Measurements from ENCODE around the gene ADGRG7. TPM values are rescaled to one million over a fixed set of nuclear protein-coding genes. Genes with fewer than 3 reads are reported as not detected.

The ADGRG7 gene
- polyA plus RNA-seq, 1 donor (not counting 4 experiments of a cell fraction or from before 2014, with no cell fraction given) = 0.03 TPM

DNA sequence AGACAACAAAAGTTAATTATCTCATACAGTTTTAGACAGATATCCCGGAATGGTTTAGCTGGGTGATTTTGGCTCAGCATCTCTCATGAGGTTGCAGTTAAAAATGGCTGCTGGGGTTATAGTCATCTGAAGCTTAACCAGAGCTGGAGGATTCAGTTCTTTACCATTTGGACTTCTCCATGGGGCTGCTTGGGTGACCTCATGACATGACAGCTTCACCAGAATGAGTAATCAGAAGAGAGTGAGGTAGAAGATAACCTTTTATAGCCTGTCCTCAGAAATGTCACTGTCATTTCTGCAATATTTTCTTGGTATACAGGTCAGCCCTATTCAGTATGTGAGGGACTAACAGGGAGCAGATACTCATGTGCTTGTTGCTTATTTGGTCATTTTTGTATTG lies 130.8 kb downstream of the ADGRG7 start:
- Histone ChIP-seq H3K27ac (ENCODE audit: control insufficient read depth, insufficient read depth, low read length) (no peak overlapping the region), H3K9me1 (ENCODE audit: control insufficient read depth, extremely low read depth, insufficient read depth, low read length) (no peaks in the 10 kb centered on the region), H3K9me3 (ENCODE audit: control insufficient read depth, low read depth, low read length) (no peaks in the 10 kb centered on the region), H3K4me3 (ENCODE audit: control insufficient read depth in 2 of 3, extremely low read depth in 1 of 3, insufficient read depth in 2 of 3, low read depth in 1 of 3, low read length in 3 of 3) (no peak overlapping the region), H2AFZ (ENCODE audit: control insufficient read depth, low read length) (no peak overlapping the region), H3K36me3 (ENCODE audit: control insufficient read depth in 2 of 2, extremely low read depth in 1 of 2, insufficient read depth in 2 of 2, low read length in 2 of 2) (peaks cover 23 to 24% of the 10 kb centered on the region in 2 experiments), H3K4me1 (ENCODE audit: control insufficient read depth, extremely low read depth, insufficient read depth, low read length) (no peaks in the 10 kb centered on the region), H4K20me1 (ENCODE audit: control insufficient read depth, extremely low read depth, insufficient read depth, low read length) (peaks cover 2% of the 10 kb centered on the region), H3K4me2 (ENCODE audit: control insufficient read depth, extremely low read depth, insufficient read depth, low read depth, low read length) (no peak overlapping the region), H3K79me2 (ENCODE audit: control insufficient read depth, insufficient read depth, low read length) (peaks cover 21% of the 10 kb centered on the region), H3K27me3 (ENCODE audit: control insufficient read depth, extremely low read depth, insufficient read depth, low read length) (no peaks in the 10 kb centered on the region), H3K9ac (ENCODE audit: control insufficient read depth, extremely low read depth, insufficient read depth, low read length) (no peak overlapping the region)
- TF ChIP-seq EZH2 (IDR thresholded peaks at IDR 0.05; ENCODE audit: low read length) = no peak
- TF ChIP-seq, protein P1, sequence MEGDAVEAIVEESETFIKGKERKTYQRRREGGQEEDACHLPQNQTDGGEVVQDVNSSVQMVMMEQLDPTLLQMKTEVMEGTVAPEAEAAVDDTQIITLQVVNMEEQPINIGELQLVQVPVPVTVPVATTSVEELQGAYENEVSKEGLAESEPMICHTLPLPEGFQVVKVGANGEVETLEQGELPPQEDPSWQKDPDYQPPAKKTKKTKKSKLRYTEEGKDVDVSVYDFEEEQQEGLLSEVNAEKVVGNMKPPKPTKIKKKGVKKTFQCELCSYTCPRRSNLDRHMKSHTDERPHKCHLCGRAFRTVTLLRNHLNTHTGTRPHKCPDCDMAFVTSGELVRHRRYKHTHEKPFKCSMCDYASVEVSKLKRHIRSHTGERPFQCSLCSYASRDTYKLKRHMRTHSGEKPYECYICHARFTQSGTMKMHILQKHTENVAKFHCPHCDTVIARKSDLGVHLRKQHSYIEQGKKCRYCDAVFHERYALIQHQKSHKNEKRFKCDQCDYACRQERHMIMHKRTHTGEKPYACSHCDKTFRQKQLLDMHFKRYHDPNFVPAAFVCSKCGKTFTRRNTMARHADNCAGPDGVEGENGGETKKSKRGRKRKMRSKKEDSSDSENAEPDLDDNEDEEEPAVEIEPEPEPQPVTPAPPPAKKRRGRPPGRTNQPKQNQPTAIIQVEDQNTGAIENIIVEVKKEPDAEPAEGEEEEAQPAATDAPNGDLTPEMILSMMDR (optimal IDR thresholded peaks at IDR 0.05 in 1 of 3, IDR thresholded peaks at IDR 0.05 in 1 of 3, conservative IDR thresholded peaks at IDR 0.05 in 1 of 3; ENCODE audit: extremely low read depth in 1 of 3, insufficient read depth in 2 of 3, low read length in 3 of 3) = no peak
- dilution Hi-C loops (cut with MboI; ENCODE audit: extremely low pct_ligation_motif_present, low sequenced_read_pairs) = no loop called here
- FAIRE-seq (no peak), DNase-seq (ENCODE audit: low read depth, low spot score) (no peak)

DNA sequence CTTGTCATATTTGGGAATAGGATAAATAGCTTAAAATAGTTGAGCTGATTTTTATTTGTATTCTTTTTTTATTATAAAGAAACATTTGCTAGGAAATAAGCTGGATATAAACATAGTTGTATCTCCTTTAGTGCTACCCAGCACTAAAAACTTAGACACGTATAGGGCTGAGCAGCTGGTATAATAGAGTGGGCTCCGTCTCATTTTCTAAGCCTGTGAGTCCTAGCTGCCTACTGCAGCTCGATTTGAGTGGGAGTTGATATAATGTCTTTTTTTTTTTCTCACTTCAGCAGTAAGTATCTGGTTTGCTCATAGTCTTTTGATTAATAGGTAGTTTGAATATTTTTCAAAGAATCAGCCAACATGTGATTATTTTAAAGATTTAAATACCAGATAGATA lies 134.1 kb downstream of the ADGRG7 start:
- Histone ChIP-seq H3K9me1 (ENCODE audit: control insufficient read depth, extremely low read depth, insufficient read depth, low read length) (no peaks in the 10 kb centered on the region), H3K4me1 (ENCODE audit: control insufficient read depth, extremely low read depth, insufficient read depth, low read length) (no peaks in the 10 kb centered on the region), H4K20me1 (ENCODE audit: control insufficient read depth, extremely low read depth, insufficient read depth, low read length) (no peaks in the 10 kb centered on the region), H3K36me3 (ENCODE audit: control insufficient read depth in 2 of 2, extremely low read depth in 1 of 2, insufficient read depth in 2 of 2, low read length in 2 of 2) (peaks cover 12 to 19% of the 10 kb centered on the region in 2 experiments), H3K4me2 (ENCODE audit: control insufficient read depth, extremely low read depth, insufficient read depth, low read depth, low read length) (no peak overlapping the region), H3K4me3 (ENCODE audit: control insufficient read depth in 2 of 3, extremely low read depth in 1 of 3, insufficient read depth in 2 of 3, low read depth in 1 of 3, low read length in 3 of 3) (no peak overlapping the region), H2AFZ (ENCODE audit: control insufficient read depth, low read length) (no peak overlapping the region), H3K27ac (ENCODE audit: control insufficient read depth, insufficient read depth, low read length) (no peak overlapping the region), H3K9me3 (ENCODE audit: control insufficient read depth, low read depth, low read length) (no peaks in the 10 kb centered on the region), H3K79me2 (ENCODE audit: control insufficient read depth, insufficient read depth, low read length) (peaks cover 9% of the 10 kb centered on the region), H3K9ac (ENCODE audit: control insufficient read depth, extremely low read depth, insufficient read depth, low read length) (no peak overlapping the region), H3K27me3 (ENCODE audit: control insufficient read depth, extremely low read depth, insufficient read depth, low read length) (no peaks in the 10 kb centered on the region)
- FAIRE-seq = no peak
- DNase-seq (ENCODE audit: low read depth, low spot score) = no peak
- TF ChIP-seq, protein P1 (optimal IDR thresholded peaks at IDR 0.05 in 1 of 3, IDR thresholded peaks at IDR 0.05 in 1 of 3, conservative IDR thresholded peaks at IDR 0.05 in 1 of 3; ENCODE audit: extremely low read depth in 1 of 3, insufficient read depth in 2 of 3, low read length in 3 of 3) = no peak
- no peak for TF ChIP-seq EZH2 (IDR thresholded peaks at IDR 0.05; ENCODE audit: low read length)
- dilution Hi-C loops (cut with MboI; ENCODE audit: extremely low pct_ligation_motif_present, low sequenced_read_pairs) = no loop called here

Measured in keratinocyte (primary cell).